DMS 273 (cell line): ENCODE results near the gene NBL1.

ENCODE experiments used
- DNase-seq: peaks from one replicate; lab custom pipeline; 2025; ENCODE audit not compliant: unreplicated experiment; lab: John Stamatoyannopoulos, UW

Gene NBL1

DNA sequence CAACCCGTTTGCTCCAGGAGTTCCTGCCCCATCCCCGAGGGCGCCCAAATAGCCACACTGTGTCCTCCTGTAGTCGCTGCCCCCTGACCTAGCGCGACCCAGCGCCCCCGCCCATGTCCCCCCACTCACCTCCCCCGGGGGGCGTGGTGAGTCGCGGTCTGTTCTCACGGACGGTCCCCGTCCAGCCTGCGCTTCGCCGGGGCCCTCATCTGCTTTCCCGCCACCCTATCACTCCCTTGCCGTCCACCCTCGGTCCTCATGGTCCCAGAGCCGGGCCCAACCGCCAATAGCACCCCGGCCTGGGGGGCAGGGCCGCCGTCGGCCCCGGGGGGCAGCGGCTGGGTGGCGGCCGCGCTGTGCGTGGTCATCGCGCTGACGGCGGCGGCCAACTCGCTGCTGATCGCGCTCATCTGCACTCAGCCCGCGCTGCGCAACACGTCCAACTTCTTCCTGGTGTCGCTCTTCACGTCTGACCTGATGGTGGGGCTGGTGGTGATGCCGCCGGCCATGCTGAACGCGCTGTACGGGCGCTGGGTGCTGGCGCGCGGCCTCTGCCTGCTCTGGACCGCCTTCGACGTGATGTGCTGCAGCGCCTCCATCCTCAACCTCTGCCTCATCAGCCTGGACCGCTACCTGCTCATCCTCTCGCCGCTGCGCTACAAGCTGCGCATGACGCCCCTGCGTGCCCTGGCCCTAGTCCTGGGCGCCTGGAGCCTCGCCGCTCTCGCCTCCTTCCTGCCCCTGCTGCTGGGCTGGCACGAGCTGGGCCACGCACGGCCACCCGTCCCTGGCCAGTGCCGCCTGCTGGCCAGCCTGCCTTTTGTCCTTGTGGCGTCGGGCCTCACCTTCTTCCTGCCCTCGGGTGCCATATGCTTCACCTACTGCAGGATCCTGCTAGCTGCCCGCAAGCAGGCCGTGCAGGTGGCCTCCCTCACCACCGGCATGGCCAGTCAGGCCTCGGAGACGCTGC, 21.7 kb downstream of the NBL1 start:
- no peak for DNase-seq

DNA sequence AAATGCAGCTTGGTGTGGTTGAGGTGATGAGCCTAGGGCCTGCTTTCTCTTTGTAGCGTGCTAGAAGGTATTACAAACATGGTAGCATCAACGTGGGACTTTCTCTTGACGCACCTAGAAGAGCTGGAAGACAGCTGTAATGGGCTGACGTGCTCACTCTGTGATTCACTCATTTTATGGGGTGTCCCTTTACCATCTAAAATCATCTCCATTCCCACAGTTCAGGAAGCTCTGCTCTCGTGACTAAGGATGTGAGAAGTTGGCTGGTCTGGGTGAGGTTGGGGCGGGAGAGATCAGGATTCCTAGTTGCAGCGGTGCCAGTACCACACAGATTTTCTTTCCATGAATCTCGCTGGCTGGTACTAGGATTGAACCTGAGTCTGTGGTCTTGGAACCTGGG, 24.8 kb downstream of the NBL1 start:
- DNase-seq: no peak

DNA sequence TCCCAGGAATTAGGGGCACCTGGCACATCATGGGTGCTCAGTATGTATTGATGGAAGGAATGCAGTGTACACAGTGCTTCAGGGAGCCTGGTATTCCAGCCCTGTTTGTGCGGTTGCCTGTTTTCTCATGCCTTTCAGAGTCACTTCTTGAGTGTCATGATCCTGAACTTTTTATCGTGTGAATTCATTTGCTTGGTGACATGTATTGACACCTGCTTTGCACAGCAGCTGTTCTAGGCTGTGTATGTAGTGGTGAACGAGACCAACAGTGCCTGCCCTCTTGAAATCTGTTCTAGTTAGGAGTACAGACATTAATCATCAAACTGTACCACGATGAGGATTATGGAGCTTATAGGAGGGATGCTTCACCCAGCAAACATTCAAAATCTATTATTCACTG, 26.7 kb downstream of the NBL1 start:
- no peak for DNase-seq

DNA sequence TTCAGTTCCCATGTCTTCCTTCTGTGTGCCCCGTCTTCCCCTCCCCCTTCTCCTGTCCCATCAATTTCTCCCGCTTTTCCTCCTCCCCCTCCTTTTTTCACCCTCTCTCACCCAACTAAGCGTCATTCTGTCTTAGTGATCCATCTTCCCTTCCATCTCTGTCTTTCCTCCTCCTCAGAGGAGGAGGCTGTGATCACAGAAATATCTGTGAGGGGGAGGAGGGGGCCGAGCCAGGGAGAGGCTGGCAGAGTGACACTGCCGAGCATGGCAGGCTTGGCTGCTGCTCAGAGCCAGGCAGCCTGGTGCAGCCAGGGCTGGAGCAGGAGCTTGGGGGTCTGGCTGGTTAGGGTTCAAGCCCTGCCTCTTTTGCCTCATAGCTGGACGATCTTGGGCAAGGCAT, 28.1 kb downstream of the NBL1 start:
- DNase-seq: no peak

DNA sequence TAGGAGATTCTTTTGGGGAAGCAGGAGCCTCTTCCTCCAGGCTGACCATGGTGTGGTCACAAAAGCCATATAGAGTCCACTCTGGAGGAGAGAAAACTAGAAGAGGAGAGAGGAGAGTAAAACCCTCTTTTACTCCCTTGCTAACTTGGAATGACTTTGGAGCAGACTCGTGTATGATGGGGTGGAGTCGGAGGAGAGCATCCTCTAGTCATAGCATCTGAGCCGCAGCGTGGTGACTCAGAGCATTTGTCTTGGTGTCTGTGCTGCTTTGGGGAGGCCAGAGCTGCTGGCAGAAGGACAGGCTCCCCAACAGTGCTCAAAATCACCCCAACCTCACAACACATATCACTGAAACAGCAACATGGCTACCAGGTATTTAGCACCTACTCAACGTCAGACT, 31.7 kb downstream of the NBL1 start:
- no peak for DNase-seq

DNA sequence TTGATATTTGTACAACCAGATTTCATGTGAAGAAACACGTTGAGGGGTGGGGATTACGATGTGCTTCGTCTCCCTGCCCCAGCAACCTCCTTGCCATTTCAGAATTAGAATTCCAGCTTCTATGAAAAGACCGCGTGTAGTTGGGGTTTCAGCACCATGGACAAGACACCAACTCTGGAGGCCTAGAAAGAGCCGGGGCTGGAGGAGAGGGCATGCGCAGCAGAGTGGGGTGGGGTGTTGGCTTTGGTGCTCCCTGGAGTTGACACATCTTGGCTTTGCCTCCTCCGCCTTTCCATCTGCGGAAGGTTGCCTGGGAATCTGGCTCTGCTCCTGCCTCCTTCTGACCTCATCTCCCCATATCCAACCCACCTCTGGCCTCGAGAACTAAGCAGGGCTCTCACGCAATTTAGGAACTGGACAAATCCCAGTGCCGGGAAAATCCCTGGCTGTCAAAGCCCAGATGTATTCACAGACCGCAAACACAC, 32.4 kb downstream of the NBL1 start:
- DNase-seq: peak; percentile 34

DNA sequence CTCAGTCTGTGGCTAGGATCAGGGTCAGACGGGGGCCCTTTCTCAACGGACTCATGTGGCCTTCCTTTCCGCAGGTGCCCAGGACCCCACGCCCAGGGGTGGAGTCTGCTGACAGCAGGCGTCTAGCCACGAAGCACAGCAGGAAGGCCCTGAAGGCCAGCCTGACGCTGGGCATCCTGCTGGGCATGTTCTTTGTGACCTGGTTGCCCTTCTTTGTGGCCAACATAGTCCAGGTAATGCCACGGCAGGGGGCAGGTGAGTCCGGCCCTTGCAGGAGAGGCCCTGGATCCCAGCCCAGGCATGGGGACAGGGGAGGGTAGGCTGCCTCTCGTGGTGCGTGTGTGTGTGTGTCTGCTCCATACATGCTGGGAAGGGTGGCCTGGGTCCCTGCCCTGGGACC, 34.4 kb downstream of the NBL1 start:
- no peak for DNase-seq

DNA sequence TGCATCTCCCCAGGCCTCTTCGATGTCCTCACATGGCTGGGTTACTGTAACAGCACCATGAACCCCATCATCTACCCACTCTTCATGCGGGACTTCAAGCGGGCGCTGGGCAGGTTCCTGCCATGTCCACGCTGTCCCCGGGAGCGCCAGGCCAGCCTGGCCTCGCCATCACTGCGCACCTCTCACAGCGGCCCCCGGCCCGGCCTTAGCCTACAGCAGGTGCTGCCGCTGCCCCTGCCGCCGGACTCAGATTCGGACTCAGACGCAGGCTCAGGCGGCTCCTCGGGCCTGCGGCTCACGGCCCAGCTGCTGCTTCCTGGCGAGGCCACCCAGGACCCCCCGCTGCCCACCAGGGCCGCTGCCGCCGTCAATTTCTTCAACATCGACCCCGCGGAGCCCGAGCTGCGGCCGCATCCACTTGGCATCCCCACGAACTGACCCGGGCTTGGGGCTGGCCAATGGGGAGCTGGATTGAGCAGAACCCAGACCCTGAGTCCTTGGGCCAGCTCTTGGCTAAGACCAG, 34.9 kb downstream of the NBL1 start:
- DNase-seq: no peak

DNA sequence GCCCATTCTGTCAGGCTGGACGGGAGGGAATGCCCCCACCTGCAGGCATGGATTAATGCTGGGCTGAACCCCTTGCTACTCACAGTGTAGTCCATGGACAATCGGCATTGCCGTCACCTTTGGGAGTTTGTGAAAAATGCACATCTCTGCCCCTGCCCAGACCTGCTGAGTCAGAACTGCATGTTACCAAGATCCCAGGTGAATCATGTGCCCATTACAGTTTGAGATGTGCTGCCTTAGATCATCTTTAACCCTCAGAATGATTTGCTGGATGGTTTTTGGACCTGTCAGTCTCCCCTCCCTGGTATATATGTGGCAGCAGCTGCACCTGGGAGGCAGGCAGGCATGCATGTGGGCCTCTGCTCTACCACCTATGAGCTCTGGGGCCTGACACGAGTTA, 35.6 kb downstream of the NBL1 start:
- no peak for DNase-seq

DNA sequence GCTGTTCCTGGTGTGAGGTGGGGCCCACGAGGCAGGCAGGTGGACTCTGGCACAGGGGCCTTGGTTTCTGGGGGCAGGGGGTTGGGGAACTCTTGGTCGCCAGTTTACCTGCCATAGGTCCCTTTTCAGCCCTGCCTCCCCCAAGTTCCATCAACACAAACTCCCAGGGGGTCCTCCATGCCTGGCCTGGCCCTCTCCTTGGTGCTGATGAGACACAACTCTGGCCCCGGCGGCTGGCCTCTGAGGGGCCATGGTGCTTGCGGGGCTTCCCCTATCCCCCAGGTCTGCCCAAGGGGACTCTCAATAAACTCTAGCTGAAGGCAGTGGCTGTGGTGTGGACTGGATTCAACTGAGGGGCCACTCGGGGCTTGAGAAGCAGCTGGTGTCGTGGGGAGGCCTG, 36.5 kb downstream of the NBL1 start:
- no peak for DNase-seq

DNA sequence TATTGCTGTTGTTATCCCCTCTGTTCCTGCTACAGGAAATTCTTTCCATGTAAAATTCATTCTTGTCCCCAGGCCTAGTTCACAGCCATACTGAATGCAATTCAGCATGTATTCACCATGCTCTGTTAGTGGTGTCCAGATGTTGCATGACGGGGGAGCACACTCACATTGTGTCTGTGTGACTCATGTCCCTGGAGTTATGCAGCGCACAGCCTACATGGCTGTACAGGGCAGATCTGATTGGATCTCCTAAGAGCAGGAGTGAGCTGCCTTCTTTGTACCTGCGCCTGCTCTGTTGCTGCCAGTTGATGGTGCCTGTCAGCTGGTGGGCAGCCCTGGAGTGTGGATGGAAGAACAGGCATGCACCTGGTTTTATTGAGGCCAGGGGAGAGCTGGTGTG, 38.1 kb downstream of the NBL1 start:
- peak; percentile 44 for DNase-seq

DNA sequence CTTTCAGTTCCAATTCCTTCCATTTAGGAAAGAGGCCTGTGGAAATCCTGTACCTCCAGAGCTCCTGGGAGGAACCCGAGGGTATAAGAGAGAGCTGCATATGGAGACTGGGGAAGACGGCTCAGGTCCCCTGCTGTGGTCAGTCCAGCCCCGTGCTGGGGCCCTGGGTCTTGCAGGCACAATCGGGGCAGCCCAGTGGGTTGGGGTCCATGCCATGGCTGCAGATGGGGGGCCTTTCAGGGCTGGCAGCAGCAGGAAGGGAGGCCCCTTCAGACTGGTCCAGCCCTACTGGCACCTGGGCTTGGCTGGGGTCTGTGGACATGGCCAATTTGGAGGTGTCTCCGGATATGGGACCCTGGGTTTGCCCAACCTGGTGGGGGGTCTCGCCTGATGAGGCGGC, 38.8 kb downstream of the NBL1 start:
- DNase-seq: no peak

DNA sequence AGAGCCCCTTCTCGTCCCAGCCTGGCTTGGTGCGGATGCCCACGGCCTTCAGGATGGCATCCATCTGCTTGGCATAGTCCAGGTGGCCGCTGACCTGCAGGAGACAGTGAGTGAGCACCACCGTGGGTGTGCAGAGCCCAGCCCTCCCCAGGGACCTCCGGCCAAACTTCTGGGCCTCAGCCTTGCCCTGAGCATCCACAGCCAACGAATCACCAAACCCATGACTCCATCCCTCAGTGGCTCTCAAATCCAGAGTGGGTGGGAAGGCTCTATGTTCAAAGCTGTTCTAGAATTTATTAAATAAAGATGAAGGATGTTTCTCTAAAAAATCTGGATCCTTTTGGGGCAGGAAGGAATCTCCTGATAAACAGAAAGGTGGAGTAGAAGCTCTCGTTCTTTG, 39.2 kb downstream of the NBL1 start:
- DNase-seq: no peak

DNA sequence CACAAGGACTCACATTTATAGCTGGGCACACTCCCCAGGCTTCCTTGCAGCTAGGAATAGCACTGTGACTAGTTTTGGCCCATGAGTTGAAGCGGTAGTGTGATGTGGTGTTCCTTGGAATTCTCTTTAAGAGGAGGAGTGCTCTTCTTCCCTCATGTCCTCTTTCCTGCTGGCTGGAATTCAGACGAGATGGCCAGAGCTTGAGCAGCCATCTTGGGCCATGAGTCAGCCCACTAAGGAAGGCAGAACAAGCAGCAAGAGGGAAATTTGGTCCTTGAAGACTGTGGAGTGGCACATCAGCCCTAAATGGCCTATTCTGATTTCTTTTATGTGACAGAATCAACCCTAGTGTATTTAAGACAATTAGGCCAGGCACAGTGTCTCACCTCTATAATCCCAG, 40.6 kb downstream of the NBL1 start:
- no peak for DNase-seq

DNA sequence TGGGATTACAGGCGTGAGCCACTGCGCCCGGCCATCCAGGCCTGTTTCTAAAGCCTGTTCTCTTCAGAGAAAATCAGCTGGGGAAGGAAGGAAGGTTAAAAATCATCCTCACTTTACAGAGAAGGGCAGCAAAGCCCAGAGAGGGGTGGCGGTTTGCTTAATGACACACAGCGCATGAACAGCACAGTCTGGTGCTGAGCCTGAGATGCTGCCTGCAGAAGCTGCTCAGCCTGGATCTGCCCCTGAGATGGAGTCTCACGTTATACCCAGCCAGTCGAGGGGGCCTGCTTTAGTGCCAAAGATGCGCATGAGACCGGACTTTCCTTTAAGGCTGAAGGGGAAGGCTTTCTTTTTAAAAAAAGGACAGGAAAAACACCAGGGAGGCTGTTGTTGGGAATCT, 41.9 kb downstream of the NBL1 start:
- DNase-seq: no peak

DNA sequence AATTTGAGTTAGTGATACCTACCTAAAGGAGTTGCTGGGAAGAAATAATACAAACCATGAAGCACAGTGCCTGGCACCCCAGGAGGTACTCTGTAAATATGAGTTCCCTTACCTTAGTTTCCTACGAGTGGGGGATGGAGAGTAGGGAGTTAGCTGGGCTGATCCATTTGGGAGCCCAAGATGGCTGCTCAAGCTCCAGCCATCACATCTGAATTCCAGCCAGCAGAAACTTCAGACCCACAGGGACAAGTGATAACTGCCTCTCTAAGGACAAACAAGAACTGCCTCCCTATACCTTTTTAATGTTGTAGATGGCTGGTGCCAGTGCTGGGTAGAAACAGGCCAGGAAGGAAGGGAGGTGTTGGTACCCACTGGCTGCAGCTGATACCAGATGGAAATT, 43.3 kb downstream of the NBL1 start:
- no peak for DNase-seq

DNA sequence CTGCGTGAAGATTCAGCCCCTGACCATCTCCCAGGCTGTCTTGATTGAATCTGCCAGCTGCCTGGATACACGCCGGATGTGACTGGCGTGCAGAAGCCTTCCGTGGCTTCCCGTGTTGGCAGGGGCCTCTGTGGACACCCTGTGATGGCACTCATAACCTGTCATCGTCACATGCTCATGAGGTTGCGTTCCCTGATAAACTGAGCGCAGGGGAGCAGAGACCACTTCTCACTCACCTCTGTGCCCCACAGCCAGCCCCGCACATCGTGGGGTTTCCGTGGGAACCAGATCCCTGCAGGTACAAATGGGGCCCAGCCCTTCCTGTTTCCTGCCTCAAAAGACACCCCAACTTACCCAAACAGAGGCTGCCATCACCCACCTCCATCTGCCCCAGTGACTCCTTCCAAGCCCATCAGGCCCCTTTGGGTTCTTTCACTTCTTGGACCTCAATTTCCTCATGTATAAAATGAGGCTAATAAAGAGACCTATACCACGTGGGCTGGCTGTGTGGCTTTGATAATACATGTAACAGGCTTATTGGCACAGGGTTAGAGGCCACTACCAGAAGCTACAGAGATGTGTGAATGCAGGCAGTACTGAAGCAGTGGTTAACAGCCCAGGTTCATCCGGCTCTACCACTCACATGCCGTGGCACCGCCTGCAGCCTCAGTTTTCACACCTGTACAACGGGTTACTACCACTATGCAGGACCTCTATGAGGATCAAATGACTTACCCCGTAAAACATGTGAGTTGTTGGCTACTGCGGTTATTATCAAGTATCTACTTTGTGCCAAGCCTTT, 44.1 kb downstream of the NBL1 start:
- no peak for DNase-seq

DNA sequence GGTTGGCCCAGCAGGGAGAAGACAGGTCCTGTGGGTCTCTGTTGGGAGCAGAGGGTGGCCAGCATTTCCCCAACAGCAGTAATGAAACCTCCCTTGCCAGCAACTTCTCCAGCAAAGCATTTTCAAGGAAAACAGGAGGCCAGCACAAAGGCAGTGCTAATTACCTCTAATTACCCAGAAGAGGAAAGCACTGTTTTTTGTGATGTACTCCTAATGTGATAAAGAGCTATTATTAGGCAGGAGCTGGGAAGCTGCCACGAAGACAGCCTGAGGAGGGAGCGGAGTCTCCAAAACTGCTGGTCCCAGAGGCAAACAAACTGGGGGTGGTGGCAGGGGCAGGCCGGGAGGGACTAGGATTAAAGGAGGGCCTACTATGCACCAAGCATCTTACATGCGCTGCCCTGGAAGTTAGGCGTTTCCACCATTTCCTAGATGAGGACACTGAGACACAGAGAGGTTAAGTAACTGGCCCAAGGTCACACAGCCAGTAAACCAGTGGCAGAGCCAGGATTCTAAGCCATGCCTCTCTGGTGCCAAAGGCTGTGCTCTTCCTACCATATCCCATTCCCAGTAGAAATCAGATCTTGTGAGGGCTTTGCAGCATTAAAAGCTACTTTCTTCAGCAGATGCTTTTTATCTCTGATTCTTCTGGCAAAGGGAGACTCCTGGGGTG, 45.1 kb downstream of the NBL1 start:
- DNase-seq: no peak

DNA sequence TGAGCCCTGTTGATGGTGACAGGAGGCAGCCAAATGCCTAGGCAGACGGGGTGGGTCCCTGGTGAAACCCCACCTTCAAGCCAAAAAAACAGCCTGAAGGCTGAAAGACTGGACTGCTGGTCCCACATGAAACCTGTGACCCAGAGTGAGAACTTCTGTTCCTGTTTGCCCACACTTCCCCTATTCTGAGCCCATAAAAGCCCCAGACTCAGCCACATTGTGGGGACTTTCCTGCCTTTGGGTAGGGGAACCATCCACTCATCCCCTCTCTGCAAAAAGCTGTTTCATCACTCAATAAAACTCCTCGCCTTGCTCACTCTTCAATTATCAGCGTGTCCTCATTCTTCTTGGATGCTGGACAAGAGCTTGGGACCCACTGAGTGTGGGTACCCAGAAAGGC, 45.7 kb downstream of the NBL1 start:
- no peak for DNase-seq

DNA sequence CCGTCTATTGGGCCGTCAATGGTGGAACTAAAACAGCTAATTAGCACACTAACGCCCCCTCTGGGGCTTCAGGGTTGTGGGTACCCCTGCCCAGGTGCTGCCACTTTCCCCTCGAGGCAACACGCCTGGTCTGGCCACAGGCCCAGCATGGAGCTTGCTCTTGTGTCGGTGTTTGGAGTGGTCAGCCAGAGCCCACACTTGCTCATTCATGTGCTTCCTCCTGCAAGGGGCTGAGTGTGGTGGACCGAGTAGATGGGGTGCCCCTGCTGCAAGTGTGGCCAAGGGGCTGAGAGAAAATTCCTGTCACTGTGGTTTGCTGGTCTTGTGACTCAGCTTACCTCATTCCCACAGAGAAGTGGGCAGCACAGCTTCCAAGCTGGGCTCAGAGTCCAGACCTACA, 46.2 kb downstream of the NBL1 start:
- DNase-seq: no peak

DNA sequence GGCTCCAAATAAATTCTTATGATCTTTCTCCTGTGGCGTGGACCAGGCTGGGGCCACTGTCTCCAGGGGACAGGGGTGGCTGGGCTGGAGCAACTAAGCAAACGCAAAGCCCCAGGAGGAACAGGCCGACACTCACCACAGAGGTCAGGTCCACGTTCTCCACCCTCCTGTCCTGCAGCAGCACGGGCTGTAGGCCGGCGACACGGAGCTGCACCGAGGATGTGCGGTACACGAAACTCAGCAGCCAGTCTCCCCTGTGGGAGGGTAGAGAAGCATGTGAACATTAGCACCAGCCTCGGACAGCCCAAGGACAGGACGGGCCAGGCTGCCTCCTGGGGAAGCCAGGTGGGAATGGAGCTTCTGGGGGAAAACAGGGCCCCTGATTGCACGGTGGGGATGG, 50.2 kb downstream of the NBL1 start:
- no peak for DNase-seq
